A549 (cell line): Measurements from ENCODE around the gene DEFB115.

Experiments
- CEBPB ChIP-seq, 2 experiments: fragments of >200 bp in 1 of 2; sonication (Bioruptor Twin) in 1 of 2; formaldehyde crosslinking in 1 of 2; IDR thresholded peaks; 2 replicates each; pipeline ENCODE4 v1.6.1; 2012 to 2016
- EP300 ChIP-seq, 2 experiments: fragments of >200 bp; sonication (Bioruptor Twin); formaldehyde crosslinking; IDR thresholded peaks; 2 replicates in 1 of 2; 3 replicates in 1 of 2; pipeline ENCODE4 v1.6.1; 2016 to 2017
- NFE2L2 ChIP-seq: fragments of 150-350 bp; conservative IDR thresholded peaks from 2 replicates; pipeline ENCODE4 v1.6.1; 2014; ENCODE audit warnings: low read length
- RFX5 ChIP-seq: fragments of 450-650 bp; IDR thresholded peaks from 2 replicates; pipeline ENCODE4 v1.7.1; 2014; ENCODE audit warnings: antibody characterized with exemption, mild to moderate bottlenecking, moderate library complexity
- SMC3 ChIP-seq: fragments of >200 bp; sonication (Bioruptor Twin); formaldehyde crosslinking; IDR thresholded peaks from 3 replicates; pipeline ENCODE4 v1.6.1; 2018; ENCODE audit warnings: inconsistent platforms
- TF ChIP-seq, protein P1 (sequence below): IDR thresholded peaks from 2 replicates; pipeline ENCODE4 v1.6.1; 2012
- TF ChIP-seq, protein P2 (sequence below): fragments of >200 bp; sonication (Bioruptor Twin); formaldehyde crosslinking; IDR thresholded peaks from 3 replicates; pipeline ENCODE4 v1.5.1; 2016

DNA sequence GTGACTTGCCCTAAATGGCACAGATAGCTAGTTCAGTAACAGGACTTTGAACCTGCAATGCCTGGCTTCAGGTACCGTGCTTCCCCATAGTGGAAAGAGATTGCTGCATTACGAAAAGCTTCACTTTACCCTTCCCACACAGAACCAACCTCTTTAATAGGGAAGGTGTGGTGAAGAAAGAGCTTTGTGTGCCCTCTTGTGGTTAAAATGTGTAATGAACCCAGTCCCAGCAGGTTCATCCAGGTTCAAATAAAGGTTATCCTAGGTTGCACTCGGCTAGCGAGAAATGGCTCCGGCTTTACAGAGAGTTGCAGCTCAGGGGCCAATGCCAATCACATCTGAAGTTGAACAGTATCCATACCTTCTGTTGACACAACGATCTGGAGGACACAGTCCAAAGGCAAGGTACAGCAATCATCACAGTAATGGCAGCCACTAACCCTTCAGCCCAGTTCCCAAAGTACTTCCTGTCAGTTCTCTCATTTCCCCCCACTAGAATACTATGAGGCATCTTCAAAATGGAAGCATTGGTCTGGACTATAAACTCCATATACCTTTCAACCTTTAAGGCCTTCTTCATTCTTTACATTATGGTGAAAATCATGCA lies 3.0 kb downstream of the DEFB115 start:
- no peak for TF ChIP-seq NFE2L2
- TF ChIP-seq, protein P1, sequence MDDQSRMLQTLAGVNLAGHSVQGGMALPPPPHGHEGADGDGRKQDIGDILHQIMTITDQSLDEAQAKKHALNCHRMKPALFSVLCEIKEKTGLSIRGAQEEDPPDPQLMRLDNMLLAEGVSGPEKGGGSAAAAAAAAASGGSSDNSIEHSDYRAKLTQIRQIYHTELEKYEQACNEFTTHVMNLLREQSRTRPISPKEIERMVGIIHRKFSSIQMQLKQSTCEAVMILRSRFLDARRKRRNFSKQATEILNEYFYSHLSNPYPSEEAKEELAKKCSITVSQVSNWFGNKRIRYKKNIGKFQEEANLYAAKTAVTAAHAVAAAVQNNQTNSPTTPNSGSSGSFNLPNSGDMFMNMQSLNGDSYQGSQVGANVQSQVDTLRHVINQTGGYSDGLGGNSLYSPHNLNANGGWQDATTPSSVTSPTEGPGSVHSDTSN, result no peak
- peak; percentile 30; the same call in 2 of the 3 replicates for TF ChIP-seq SMC3
- TF ChIP-seq, protein P2, sequence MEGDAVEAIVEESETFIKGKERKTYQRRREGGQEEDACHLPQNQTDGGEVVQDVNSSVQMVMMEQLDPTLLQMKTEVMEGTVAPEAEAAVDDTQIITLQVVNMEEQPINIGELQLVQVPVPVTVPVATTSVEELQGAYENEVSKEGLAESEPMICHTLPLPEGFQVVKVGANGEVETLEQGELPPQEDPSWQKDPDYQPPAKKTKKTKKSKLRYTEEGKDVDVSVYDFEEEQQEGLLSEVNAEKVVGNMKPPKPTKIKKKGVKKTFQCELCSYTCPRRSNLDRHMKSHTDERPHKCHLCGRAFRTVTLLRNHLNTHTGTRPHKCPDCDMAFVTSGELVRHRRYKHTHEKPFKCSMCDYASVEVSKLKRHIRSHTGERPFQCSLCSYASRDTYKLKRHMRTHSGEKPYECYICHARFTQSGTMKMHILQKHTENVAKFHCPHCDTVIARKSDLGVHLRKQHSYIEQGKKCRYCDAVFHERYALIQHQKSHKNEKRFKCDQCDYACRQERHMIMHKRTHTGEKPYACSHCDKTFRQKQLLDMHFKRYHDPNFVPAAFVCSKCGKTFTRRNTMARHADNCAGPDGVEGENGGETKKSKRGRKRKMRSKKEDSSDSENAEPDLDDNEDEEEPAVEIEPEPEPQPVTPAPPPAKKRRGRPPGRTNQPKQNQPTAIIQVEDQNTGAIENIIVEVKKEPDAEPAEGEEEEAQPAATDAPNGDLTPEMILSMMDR, result 0 out of 3 replicates have a peak, but pooled peaks have one; percentile 25
- TF ChIP-seq CEBPB (IDR thresholded peaks at IDR 0.05), result no peak
- TF ChIP-seq EP300 (IDR thresholded peaks at IDR 0.05), result no peak
- TF ChIP-seq RFX5, result no peak
